Smooth muscle cell (in vitro differentiated cells): ENCODE results near the gene FNDC3B. TPM values are rescaled to one million over a fixed set of nuclear protein-coding genes. Genes with fewer than 3 reads are reported as not detected.

Experiments used
- DNase-seq: peaks from one replicate; lab custom pipeline; 2025; ENCODE audit not compliant: unreplicated experiment; lab: John Stamatoyannopoulos, UW
- H2AFZ ChIP-seq: fragments of 200-600 bp; sonication (generic); 2 replicates; pipeline ENCODE4 v1.6.0; 2016; ENCODE audit warnings: antibody characterized with exemption, low read depth, mild to moderate bottlenecking
- H3F3A ChIP-seq: fragments of 200-600 bp; sonication (generic); 2 replicates; pipeline ENCODE4 v1.6.0; 2017; ENCODE audit warnings: antibody characterized with exemption, low read depth
- H3K27ac ChIP-seq: fragments of 200-600 bp; sonication (generic); 2 replicates; pipeline ENCODE4 v1.5.1; 2016; ENCODE audit warnings: low read depth, mild to moderate bottlenecking
- H3K27me3 ChIP-seq: fragments of 200-600 bp; sonication (generic); 2 replicates; pipeline ENCODE4 v1.6.1; 2016; ENCODE audit warnings: low read depth, mild to moderate bottlenecking
- H3K36me3 ChIP-seq: fragments of 200-600 bp; sonication (generic); 2 replicates; pipeline ENCODE4 v1.5.1; 2016; ENCODE audit warnings: low read depth
- H3K4me1 ChIP-seq: fragments of 200-600 bp; sonication (generic); 2 replicates; pipeline ENCODE4 v1.5.1; 2016; ENCODE audit warnings: low read depth
- H3K4me2 ChIP-seq: fragments of 200-600 bp; sonication (generic); 2 replicates; pipeline ENCODE4 v1.6.0; 2016; ENCODE audit warnings: mild to moderate bottlenecking
- H3K4me3 ChIP-seq: fragments of 200-600 bp; sonication (generic); 2 replicates; pipeline ENCODE4 v1.5.1; 2016; ENCODE audit warnings: mild to moderate bottlenecking
- H3K79me2 ChIP-seq: fragments of 200-600 bp; sonication (generic); 2 replicates; pipeline ENCODE4 v1.6.0; 2016; ENCODE audit warnings: low read depth, mild to moderate bottlenecking
- H3K9ac ChIP-seq: fragments of 200-600 bp; sonication (generic); 2 replicates; pipeline ENCODE4 v1.6.0; 2016; ENCODE audit warnings: low read depth
- H3K9me3 ChIP-seq: fragments of 200-600 bp; sonication (generic); replicated peaks from 2 replicates; pipeline ENCODE4 v1.5.1; 2016; ENCODE audit warnings: low read depth
- H4K20me1 ChIP-seq: fragments of 200-600 bp; sonication (generic); 2 replicates; pipeline ENCODE4 v1.6.0; 2016; ENCODE audit warnings: low read depth
- WGBS: methylation state at CpG from one replicate; pipeline ENCODE4 v1.1.7; 2016; ENCODE audit warnings: low lambda C conversion rate; 5-methylcytosine and 5-hydroxymethylcytosine counted together
- polyA plus RNA-seq: library from polyadenylated mRNA; unstranded; fragments of >200 nt; fragmentation: Nextera tagmentation; extraction: Ambion mirVana; gene quantifications from 2 replicates; pipeline ENCODE4 v1.2.1, GENCODE V29; 2016
- total RNA-seq: library from RNA; depleted of rRNA; stranded (reverse); fragments of >200 nt; gene quantifications from 2 replicates; pipeline ENCODE4 v1.2.3, GENCODE V29; 2014
- TF ChIP-seq, protein P1 (sequence below): fragments of 200-600 bp; sonication (generic); IDR thresholded peaks from 2 replicates; pipeline ENCODE4 v1.5.1; 2017; ENCODE audit warnings: borderline replicate concordance, mild to moderate bottlenecking, antibody characterized with exemption; ENCODE audit not compliant: insufficient read depth, poor library complexity, severe bottlenecking

Gene FNDC3B
- total and polyA plus RNA-seq, 2 experiments from 2014 or later = 149 to 294 TPM

DNA sequence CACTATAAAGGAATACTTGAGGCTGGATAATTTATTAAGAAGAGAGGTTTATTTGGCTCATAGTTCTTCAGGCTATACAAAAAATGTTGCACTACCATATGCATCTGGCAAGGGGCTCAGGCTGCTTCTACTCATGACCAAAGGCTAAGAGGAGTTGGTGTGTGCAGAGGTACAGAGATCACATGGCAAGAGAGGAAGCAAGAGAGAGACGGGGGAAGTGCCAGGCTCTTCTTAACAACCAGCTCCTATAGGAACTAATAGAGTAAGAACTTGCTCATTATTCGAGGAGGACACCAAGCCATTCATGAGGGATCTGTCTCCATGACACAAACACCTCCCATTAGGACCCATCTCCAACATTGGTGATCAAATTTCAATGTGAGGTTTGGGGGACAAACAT lies 6.0 kb upstream of the FNDC3B start:
- WGBS = 94% methylated on average over 2 of the region's 2 CpGs
- no peaks in the 10 kb centered on the region for H3K9me3 ChIP-seq
- no peaks in the 10 kb centered on the region for H3K36me3 ChIP-seq
- H3K27ac ChIP-seq = no peak overlapping the region
- H3K79me2 ChIP-seq = no peaks in the 10 kb centered on the region
- DNase-seq = no peak
- H3F3A ChIP-seq = peaks cover 2% of the 10 kb centered on the region
- no peaks in the 10 kb centered on the region for H4K20me1 ChIP-seq
- H3K4me2 ChIP-seq = no peak overlapping the region
- H3K4me1 ChIP-seq = peaks cover 1% of the 10 kb centered on the region
- TF ChIP-seq, protein P1, sequence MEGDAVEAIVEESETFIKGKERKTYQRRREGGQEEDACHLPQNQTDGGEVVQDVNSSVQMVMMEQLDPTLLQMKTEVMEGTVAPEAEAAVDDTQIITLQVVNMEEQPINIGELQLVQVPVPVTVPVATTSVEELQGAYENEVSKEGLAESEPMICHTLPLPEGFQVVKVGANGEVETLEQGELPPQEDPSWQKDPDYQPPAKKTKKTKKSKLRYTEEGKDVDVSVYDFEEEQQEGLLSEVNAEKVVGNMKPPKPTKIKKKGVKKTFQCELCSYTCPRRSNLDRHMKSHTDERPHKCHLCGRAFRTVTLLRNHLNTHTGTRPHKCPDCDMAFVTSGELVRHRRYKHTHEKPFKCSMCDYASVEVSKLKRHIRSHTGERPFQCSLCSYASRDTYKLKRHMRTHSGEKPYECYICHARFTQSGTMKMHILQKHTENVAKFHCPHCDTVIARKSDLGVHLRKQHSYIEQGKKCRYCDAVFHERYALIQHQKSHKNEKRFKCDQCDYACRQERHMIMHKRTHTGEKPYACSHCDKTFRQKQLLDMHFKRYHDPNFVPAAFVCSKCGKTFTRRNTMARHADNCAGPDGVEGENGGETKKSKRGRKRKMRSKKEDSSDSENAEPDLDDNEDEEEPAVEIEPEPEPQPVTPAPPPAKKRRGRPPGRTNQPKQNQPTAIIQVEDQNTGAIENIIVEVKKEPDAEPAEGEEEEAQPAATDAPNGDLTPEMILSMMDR = no peak
- H3K27me3 ChIP-seq = no peaks in the 10 kb centered on the region
- H3K9ac ChIP-seq = no peak overlapping the region
- H3K4me3 ChIP-seq = no peak overlapping the region
- no peak overlapping the region for H2AFZ ChIP-seq

DNA sequence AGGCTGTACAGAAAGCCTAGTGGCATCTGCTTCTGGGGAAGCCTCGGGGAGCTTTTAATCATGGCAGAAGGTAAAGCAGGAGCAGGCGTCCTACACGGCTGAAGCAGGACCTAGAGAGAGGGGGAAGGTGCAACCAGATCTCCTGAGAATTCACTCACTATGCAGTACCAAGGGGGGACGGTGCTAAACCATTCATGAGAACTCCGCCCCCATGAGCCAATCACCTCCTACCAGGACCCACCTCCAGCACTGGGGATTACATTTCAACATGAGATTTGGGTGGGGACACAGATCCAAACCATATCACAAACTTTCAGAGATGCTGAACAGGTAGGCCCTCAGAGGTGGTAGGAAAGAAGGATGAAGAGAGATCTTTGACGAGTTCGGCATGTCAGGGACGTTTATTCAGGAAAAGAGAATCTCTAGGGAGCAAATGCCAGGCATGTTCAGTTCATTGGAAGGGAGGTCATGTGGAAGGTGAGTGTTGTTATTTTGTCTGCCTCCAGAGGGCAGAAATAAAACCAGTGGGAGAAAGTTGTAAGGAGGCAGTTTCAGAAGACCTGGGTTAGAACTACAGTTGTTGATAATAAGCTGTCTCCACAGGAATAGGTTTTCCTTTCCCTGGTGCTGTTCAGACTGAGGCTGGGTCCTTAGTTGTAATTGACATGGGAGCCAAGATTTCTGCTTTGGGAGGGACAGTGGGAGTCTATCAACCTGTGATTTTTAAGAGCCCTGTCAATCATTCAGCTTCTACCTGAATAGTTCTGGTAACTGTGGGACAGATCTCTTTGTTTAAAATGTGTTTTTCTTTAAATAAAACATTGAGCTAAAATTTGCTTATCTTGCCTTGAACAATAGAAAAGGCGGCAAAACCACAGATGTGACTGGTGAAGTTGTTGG lies 4.3 kb upstream of the FNDC3B start:
- 86% methylated on average over 9 of the region's 9 CpGs for WGBS
- no peak overlapping the region for H3K4me3 ChIP-seq
- no peak for DNase-seq
- no peaks in the 10 kb centered on the region for H3K36me3 ChIP-seq
- H3K9ac ChIP-seq = no peak overlapping the region
- peaks cover 10% of the 10 kb centered on the region for H3K79me2 ChIP-seq
- no peaks in the 10 kb centered on the region for H3K27me3 ChIP-seq
- H3F3A ChIP-seq = peaks cover 2% of the 10 kb centered on the region
- TF ChIP-seq, protein P1 = peak; percentile 29
- no peak overlapping the region for H3K4me2 ChIP-seq
- H3K9me3 ChIP-seq = no peaks in the 10 kb centered on the region
- H4K20me1 ChIP-seq = no peaks in the 10 kb centered on the region
- no peak overlapping the region for H2AFZ ChIP-seq
- H3K27ac ChIP-seq = no peak overlapping the region
- peaks cover 9% of the 10 kb centered on the region for H3K4me1 ChIP-seq

DNA sequence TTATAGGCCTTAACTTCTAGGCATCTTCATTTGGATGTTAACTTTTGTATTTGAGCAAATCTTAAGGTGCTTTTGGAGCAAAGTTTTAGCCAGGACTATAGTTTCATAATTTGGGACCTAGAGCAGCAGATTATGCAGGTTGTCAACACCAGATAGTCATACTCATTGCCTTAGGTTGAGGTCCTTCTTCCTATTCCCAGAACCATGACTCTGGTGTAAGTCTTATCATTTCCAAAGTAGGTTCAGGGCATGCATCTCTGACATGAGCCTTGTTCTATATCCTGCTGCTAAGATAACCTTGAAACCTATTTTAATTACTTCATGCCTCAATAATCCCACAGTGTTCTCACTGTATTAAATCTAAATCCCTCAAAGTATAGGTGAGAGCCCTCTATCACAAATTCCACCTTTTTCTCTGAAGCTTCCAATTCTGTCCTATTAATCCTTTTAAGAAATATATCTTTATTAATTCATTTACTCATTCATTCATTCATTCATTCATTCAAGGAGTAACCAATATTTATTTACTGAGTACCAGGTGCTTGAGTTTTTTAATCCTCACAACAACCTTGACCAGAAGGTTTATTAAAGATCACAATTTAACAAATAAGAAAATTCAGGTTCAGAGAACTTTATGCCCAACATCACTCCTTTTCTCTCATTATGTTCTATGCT lies 2.7 kb upstream of the FNDC3B start:
- Histone ChIP-seq H3K9me3 (no peaks in the 10 kb centered on the region), H3K79me2 (peaks cover 26% of the 10 kb centered on the region), H3F3A (peaks cover 2% of the 10 kb centered on the region), H3K27ac (no peak overlapping the region), H3K4me3 (no peak overlapping the region), H3K36me3 (no peaks in the 10 kb centered on the region), H4K20me1 (peaks cover 12% of the 10 kb centered on the region), H2AFZ (no peak overlapping the region), H3K27me3 (no peaks in the 10 kb centered on the region), H3K9ac (no peak overlapping the region), H3K4me2 (no peak overlapping the region), H3K4me1 (peaks cover 9% of the 10 kb centered on the region)
- DNase-seq = no peak
- TF ChIP-seq, protein P1 = no peak
